GM19452 (cell line): ENCODE measurements around the gene DMBX1.

Experiments used
- ATAC-seq: cut with Tn5 transposase; IDR thresholded peaks from one replicate; pipeline ENCODE4 v1.9.1; 2021; ENCODE audit not compliant: unreplicated experiment

DMBX1 gene

GRCh38 chr1:46459315-46459714, 30.3 kb upstream of the DMBX1 start:
- no peak for ATAC-seq

- no peak for ATAC-seq
Observed at GRCh38 chr1:46461017-46461808, 28.4 kb upstream of the DMBX1 start.

DNA sequence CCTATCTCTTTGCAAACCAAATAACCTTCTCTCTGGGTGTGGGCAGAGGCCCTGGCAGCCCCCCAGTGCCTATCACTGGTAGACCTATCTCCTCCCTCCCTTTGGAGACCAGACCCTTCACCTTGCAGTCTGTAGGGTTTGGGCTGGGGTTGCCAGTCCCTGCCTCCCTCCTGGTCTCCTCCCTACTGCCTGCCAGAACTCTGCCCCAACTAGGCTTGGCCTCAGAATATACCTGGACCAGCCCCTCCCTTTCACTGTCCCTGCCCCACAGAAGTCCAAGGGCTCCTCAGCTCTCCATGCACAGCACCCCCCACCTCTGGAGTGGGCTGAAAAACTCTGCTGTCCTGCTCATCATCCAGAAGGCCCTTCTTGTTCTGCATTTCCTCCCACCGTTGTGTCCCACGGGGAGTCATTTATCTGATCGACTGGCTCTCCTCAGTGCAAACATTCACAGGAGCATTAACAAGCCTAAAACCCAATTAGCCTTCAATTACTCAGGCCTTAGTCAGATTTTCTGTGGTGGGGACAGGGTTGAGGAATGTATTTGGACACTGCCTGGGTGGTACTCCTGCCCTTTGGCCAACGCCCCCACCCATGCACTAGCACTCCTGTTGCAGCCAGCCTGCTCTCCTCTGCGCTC, 27.7 kb upstream of the DMBX1 start:
- no peak for ATAC-seq

- ATAC-seq: no peak
Observed at GRCh38 chr1:46464013-46464548, 25.6 kb upstream of the DMBX1 start.

DNA sequence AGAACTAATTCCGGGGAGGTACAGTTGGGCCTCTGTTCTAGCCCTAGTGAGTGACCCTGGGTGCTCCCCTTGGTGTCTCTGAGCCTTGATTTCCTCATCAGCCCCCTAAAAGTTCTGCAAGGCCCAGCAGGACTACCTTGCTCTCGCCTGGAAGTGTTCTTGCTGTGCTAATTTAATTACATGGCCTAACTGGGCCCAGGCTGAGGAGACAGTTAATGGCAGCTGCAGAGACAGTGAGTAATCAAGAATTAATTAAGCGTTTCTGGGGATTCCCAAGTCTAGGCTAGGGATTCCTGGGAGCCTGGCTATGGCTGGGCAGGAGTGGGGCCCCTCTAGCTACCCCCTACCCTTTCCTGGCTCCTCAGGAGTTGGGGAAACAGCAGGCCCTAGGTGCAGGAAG, 24.7 kb upstream of the DMBX1 start:
- ATAC-seq: no peak

DNA sequence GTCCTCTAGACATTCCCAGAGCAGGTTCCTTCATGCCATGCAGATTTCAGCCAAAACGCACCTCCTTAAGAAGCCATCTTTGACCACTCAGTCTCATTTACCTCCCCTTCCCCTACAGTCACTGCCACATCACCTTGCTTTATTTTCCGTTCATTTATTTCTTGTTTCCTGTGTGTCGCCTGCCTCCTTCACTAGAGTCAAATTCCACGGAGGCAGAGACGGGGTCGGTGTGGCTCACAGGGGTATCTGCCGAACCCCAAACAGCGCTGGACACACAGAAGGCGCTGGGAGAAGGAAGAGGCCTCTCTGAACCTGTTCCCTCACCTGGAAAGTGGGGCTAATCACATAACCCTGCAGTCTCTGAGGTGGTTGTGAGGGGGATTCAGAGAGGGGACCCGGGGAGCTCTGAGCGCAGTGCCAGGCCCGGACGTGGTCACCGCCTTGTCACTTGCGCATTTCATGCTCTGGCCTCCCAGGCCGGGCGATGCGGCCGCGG, 23.6 kb upstream of the DMBX1 start:
- ATAC-seq: no peak

GRCh38 chr1:46466477-46467182, 23.0 kb upstream of the DMBX1 start:
- no peak for ATAC-seq

DNA sequence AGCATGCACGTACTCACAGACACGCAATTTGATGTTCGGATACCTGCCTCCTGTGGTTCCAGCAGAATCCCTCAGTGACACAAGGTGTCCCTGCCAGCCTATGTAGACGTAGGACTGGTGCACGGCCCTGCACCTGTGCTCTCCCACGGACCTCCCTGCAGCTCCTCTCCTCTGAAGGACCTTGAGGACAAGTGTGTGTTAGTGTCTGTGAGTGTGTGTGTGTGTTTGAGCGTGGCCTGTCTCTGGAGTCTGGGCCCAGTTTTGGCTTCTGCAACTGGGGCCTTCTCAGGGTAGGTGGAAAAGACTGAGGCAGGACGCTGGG, 22.5 kb upstream of the DMBX1 start:
- ATAC-seq: no peak

GRCh38 chr1:46469881-46470280, 19.8 kb upstream of the DMBX1 start:
- ATAC-seq: no peak

GRCh38 chr1:46471848-46472492, 17.7 kb upstream of the DMBX1 start:
- no peak for ATAC-seq

DNA sequence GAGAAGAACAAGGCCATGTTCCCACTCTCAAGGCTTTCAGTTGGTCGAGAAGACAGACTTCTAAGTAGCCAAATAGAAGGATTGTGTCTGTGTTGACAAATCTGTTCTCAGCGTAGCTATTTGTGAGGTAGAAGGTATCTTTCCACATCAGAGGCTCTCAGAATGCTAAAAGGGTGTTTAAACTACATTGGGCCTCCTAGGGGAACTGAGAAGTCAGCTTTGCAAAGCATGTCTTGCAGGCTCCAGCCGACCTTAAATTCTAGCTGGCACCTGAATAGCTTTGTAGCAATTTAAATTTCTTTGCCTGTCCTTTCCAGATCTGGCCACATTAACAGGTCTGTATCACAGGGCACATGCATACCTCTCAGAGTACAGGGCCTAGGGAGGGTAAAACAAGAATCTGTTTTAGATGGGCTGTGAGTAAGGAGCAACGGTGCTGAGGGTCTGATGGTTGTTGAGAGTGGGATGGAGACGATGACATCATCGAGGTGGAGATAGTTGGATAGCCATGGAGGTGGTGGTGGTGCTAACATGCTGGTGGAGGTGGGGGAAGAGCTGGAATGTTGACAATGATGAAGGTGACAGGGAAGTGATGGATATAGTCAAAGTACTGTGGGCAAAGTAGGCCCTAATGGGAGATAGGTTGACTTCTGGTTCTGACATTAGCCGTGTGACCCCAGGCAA, 17.0 kb upstream of the DMBX1 start:
- ATAC-seq: no peak

DNA sequence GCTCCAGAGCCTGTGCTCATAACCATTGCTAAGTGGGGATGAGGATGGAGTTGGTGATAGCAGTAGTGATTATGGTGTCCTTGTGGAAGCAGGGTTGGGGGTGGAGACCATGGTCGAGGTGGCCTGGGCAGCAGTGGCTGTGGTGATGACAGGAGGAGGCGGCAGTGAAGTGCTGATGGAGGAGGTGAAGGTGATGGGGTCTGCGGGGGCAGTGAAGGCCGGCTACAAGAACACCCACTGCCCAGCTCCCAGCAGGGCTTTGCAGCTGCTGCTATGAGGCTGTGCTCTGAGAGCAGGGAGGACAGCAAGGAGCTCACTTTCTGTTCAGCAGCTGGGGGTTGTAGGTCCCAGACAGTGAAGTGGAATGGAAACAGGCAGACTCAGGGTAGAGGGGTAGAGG, 15.6 kb upstream of the DMBX1 start:
- no peak for ATAC-seq

- no peak for ATAC-seq
Observed at GRCh38 chr1:46474570-46474969, 15.1 kb upstream of the DMBX1 start.

DNA sequence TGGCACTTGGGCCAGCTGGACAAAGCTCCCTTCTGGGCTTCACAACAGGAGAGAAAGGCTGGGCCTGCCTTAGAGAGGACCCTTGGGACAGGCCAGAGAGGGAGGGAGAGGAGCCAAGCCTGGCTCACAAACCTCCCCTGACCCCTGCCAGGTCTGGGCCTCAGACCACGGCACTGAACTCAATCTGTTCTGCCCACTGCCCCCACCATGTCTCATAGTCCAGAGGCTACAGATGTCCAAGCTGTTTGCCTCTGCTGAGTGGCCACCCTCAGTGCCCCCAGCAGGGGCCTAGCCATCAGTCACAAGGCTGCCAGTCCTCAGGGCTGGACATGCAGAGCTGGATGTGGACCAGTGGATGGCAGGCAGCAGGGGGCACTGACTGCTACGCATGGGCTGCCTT, 13.0 kb upstream of the DMBX1 start:
- ATAC-seq: no peak

DNA sequence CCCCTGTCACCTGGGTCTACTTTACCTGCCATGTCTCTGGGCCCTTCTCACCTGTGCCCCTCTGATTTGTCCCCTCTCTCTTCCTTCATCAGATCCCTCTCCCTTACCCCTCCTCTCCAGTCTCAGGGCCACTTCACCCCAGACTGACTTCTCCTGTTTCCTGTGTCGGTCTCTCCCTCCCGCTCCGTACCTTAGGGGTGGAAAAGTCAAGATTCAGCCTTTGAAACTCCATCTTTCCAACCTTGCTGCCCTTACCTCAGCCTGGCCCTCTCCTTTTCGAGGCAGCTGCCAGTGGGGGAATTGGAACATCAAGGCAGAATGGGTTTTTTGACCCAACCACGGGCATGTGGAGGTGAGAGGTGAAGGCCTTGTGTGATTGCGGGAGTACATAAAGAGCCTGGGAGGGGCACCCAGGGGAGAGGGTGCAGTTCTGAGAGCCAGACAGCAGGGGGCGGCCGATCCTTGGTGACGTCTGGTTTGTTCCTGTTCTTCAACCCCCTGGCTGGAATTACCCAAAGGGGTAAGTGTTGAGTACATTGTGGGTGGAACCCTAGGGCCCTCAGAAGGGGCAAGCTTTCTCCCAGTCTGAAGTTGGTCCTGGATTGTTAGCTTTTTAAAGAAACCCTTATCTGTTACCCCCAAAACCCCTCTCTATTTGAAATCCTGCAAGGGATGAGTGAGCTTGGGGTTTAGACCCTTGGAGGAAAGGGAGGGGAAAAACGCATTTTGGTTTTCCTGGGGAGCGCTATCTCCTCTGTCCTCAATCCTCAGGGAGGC, 12.3 kb upstream of the DMBX1 start:
- ATAC-seq: no peak

- ATAC-seq: no peak
Observed at GRCh38 chr1:46478721-46479485, 10.7 kb upstream of the DMBX1 start.

- ATAC-seq: no peak
Observed at GRCh38 chr1:46479744-46480350, 9.8 kb upstream of the DMBX1 start.

GRCh38 chr1:46480959-46481646, 8.5 kb upstream of the DMBX1 start:
- no peak for ATAC-seq
